NCI-H1436 (cell line): ENCODE results near the gene NUP85.
A peak's percentile ranks its signal among the peaks of the same experiment; 100 is the strongest.
"Not testable (repeated sequence)": the region's sequence is repeated elsewhere in the genome, so short reads cannot be mapped to it uniquely, and the experiment has no call there.

Experiments used
- DNase-seq: peaks from one replicate; lab custom pipeline; 2025; lab: John Stamatoyannopoulos, UW

NUP85 gene

GRCh38 chr17:75267411-75268232 lies 62.1 kb downstream of the NUP85 start:
- no peak for DNase-seq

- DNase-seq: no peak
Measured at GRCh38 chr17:75269844-75270217, 64.4 kb downstream of the NUP85 start.

GRCh38 chr17:75270218-75270965 lies 64.9 kb downstream of the NUP85 start:
- DNase-seq: peak; percentile 65

GRCh38 chr17:75270966-75271232 lies 65.4 kb downstream of the NUP85 start, which contains the start of gene MIF4GD:
MIF4GD (minus strand) TSS chr17:75271231; CDS start chr17:75270195, 1,036 bp downstream.
- DNase-seq: no peak

DNA sequence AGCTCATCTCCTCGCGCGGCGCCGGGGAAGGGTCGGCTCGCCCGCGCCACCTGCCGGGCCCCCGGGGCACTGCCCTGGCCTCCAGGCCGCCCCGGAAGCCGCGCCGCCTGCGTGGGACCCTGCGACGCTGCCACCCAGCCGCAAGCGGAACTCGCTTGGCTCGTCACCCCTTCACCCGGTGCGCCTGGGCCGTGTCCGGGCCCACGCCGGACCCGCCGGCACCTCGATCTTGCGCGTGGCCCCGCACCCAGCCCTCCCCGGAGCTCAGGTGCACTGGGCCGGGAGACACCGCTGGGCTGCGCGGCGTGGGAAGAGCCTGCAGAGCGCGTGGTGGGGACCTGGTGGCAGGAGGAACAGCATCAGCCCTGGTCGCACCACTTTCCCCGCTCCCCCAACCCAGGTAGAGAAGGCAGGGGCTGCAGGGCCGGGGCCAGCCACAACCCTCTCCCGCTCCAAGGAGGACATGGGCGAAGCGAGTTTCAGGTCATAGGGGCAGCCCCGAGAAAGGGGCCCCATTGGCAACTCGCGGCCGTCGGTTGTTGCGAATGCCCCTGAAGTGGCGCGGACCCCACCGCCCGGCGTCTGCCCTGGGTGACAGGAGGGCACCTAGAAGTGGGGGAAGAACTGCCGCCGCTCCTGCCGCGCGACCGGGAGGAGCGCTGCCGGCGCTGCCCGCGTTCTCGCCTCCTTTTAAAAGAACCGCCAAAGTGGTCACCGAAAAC lies 65.9 kb downstream of the NUP85 start:
- DNase-seq: peak; percentile 74

- DNase-seq: no peak
Measured at GRCh38 chr17:75271955-75272847, 66.7 kb downstream of the NUP85 start.

DNA sequence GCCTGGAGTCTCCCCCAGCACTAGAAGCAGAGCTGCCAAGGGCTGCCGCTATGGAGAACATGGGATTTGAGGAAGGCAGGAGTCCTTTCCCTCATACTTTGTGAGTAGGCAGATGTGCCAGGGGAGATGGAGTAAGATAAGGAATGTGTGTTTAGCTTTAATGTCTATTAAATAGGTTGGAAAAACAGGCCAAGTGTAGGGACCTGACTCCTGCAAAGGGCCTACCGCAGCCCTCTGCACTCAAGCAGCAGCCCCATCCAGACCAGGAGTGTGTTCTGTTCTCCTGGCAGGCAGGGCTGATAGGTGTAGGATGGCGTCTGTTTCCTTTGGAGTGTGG lies 67.3 kb downstream of the NUP85 start:
- DNase-seq: no peak

- DNase-seq: no peak
Measured at GRCh38 chr17:75273977-75274708, 68.7 kb downstream of the NUP85 start.

DNA sequence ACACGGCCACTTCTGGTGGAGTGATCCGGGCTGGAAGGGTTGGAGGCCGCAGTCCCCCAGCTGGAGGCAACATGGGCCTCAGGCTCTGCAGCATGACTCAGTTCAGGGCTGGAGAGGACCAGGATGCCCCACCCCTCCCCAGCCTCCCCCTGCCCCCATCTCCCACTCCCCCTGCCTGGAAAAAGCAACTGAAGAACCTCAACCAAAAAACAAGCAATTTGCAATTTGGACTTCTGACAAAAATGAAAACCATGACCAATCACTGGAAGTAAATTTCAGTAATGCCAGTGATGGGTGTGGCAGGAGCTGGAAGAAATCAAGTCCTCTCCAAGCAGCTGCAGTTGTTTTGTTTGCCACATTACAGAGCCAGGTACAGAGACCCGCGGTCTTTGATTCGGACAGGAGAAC lies 72.2 kb downstream of the NUP85 start:
- no peak for DNase-seq

DNA sequence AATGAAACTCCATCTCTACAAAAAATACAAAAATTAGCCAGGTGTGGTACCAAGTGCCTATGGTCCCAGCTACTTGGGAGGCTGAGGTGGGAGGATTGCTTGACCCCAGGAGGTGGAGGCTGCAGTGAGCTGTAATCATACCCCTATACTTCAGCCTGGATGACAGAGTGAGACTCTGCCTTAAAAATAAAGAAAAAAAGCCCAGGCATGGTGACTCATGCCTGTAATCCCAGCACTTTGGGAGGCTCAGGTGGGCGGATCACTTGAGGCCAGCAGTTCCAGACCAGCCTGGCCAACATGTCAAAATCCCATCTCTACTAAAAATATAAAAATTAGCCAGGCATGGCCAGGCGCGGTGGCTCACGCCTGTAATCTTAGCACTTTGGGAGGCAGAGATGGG lies 74.7 kb downstream of the NUP85 start:
- DNase-seq: not testable (repeated sequence)

DNA sequence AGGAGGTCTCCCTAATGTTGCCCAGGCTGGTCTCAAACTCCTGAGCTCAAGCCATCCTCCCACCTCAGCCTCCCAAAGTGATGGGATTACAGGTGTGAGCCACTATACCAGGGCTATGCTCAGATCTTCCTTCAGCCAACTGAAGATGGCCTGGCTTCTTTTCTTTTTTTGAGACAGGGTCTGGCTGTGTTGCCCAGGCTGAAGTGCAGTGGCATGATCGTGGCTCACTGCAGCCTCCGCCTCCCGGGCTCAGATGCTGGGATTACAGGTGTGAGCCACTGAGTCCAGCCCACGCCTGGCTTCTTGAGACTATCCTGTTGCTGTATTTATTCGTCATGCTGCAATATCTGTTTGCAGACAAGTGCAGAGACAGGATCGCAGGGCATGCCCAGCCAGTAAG lies 79.6 kb downstream of the NUP85 start:
- no peak for DNase-seq
